GM12801 (cell line): ENCODE measurements around the gene TGFBR3.

ENCODE experiments used
- CTCF ChIP-seq: IDR thresholded peaks from one replicate; pipeline ENCODE4 v1.5.1; 2011; ENCODE audit warnings: control low read depth; ENCODE audit not compliant: insufficient read length; ENCODE audit errors: extremely low read depth

TGFBR3 gene

GRCh38 chr1:91754348-91754747, 131.6 kb downstream of the TGFBR3 start:
- TF ChIP-seq CTCF, result no peak

- TF ChIP-seq CTCF, result no peak
These were observed 132.1 kb downstream of the TGFBR3 start for GRCh38 chr1:91753878-91754277.

DNA sequence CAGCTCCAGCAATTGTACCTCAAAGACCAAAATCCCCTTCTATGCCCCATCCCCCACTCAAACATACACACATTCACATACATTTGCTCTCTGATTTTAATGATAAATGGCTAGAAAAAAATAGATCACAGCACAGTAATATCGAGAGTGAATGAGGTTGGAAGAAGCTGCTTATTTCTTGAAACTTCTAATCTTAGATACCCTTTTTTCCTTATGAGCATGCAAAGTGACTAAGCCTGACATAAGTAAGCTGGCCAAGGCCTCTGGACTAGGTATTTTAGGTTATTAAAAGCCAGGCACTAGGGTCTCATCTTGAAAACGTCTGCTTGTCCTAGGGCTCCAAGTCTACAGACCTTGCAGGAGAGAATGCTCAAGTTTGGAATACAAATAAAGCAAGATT, 133.6 kb downstream of the TGFBR3 start:
- TF ChIP-seq CTCF, result no peak

- TF ChIP-seq CTCF, result no peak
These were observed 134.7 kb downstream of the TGFBR3 start for GRCh38 chr1:91751275-91751674.

GRCh38 chr1:91750398-91750996, 135.5 kb downstream of the TGFBR3 start:
- TF ChIP-seq CTCF, result no peak

DNA sequence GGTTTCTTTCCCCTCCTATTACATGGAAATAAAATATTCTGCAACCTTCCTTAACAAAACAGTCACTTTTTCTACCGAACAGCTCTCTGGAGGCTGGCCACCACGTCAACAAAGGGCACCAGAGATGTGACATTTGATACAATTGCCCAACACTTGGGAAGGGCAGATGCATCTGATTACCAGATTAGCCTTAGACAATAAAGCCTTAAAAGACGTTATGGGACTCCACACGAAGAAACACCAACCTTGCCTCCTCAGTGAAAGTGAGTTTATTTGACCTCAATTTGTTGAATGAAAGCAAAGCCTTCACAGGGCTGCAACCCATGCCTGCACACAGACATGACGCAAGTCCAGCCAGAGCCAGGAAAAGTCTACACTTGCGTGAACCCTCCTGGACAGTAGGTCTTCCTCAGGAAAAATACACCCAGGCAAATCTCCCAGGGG, 136.1 kb downstream of the TGFBR3 start:
- no peak for TF ChIP-seq CTCF

- no peak for TF ChIP-seq CTCF
These were observed 138.3 kb downstream of the TGFBR3 start for GRCh38 chr1:91747666-91748065.
